GM08714 (cell line): ENCODE data around the gene MFSD6.

ENCODE experiments used
- H3K4me3 ChIP-seq: fragments of 200-500 bp; sonication (Bioruptor generic); 2 replicates; pipeline ENCODE4 v1.5.1; 2014; ENCODE audit warnings: mild to moderate bottlenecking, low read length, inconsistent platforms
- ZNF274 ChIP-seq: IDR thresholded peaks from 2 replicates; pipeline ENCODE4 v1.6.1; 2012; ENCODE audit warnings: mild to moderate bottlenecking, low read depth, low read length

The MFSD6 gene

DNA sequence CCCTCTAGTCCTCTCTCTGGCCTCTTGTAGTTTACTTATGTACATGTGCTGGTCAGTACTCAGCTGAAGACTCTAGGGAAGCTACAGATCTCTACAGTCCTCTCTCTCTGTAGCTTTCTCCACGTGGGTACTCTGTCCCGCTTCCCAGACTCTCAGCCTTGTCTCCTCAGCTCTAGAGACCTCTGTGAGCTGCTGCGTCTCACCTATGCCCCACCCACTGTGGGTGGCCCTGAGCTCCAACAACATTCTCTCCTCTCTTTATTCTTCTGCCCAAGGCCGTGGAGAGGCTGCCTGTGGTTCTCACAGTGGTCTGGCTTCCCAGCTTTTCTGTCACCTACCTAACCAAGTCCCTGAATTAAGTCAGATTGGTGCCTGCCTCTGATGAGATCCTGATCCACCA lies 33.4 kb downstream of the MFSD6 start:
- no peak for TF ChIP-seq ZNF274
- no peak overlapping the region for H3K4me3 ChIP-seq

DNA sequence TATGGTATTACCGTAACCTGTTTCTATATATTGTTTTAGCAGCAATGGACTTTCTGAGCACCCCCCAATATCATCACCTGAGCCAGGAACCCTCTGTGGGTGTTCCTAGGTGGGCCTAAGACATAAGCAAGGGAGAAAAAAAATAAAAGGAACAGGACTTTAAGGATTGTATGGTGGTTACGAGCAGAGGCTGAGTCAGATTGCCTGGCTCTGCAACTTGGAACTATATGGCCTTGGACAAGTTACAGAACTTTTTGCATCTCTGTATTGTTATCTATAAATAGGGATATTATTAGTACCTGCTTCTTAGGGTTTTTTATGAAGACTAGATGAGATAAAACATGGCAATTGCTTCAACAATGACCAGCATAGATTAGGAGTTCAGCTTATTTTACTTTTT lies 34.9 kb downstream of the MFSD6 start:
- H3K4me3 ChIP-seq = no peak overlapping the region
- TF ChIP-seq ZNF274 = no peak

DNA sequence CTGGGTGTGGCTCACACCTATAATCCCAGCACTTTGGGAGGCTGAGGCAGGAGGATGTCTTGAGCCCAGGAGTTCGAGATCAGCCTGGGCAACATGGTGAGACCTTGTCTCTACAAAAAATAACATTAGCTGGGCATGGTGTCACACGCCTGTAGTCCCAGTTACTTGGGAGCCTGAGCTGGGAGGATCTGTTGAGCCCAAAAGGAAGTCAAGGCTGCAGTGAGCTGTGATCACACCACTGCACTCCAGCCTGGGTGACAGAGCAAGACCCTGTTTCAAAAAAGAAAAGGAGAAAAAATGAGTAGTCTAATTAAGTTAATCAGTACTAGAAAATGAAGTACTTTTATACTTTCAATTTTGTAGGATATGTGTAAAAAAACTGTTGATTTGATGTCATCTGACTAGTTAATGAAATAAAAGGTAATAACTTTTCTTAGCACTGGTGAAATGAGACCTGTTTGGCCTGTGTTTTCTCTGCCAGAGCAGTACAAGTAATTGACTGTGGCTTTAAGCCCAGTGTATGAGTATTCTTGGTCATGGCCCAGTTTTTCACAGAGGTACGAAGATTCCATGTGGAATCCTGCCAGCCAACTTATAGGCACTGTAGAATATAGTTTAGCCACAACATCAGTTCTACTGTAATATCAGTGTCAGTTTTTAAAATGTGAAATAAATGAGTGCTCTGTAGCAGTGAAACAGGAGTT lies 35.8 kb downstream of the MFSD6 start:
- H3K4me3 ChIP-seq = no peak overlapping the region
- TF ChIP-seq ZNF274 = no peak

DNA sequence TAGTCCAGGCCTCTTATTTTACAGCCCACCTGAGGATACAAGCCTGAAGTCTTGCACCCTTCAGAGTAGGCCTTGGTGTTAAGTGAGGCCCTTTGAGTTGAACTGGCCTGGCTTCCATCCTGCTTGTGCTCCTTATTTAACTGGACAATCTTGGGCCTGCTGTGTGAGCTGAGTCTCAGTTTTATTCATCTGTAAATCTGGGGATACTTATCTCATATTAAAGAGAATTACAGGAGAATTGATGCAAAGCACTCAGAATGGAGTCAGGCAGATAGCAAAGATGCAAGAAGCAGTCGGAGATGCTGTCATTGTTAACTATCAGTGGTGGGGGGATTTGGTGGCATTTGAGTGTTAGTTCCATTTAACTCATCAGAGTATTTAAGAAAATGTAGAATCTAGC lies 36.8 kb downstream of the MFSD6 start:
- TF ChIP-seq ZNF274 = no peak
- H3K4me3 ChIP-seq = no peak overlapping the region

DNA sequence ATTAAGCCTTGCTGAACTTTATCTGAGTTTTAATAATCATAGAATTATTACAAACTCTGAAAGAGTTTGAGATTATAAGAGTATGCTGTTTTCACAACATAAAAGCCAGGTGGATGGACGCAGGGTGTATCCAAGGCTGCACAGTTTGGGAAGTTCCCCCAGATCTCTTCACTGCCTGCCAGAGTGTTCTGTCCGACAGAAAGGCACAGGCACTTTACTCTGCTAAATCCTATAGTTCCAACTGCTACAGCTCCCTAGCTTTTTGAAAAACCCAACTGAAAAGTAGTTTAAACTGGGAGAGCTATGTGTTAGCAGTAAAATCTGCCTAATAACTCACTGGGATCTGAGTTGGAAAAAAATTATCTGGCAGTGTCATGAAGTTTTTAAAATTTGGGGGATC lies 38.0 kb downstream of the MFSD6 start:
- TF ChIP-seq ZNF274 = no peak
- no peak overlapping the region for H3K4me3 ChIP-seq

DNA sequence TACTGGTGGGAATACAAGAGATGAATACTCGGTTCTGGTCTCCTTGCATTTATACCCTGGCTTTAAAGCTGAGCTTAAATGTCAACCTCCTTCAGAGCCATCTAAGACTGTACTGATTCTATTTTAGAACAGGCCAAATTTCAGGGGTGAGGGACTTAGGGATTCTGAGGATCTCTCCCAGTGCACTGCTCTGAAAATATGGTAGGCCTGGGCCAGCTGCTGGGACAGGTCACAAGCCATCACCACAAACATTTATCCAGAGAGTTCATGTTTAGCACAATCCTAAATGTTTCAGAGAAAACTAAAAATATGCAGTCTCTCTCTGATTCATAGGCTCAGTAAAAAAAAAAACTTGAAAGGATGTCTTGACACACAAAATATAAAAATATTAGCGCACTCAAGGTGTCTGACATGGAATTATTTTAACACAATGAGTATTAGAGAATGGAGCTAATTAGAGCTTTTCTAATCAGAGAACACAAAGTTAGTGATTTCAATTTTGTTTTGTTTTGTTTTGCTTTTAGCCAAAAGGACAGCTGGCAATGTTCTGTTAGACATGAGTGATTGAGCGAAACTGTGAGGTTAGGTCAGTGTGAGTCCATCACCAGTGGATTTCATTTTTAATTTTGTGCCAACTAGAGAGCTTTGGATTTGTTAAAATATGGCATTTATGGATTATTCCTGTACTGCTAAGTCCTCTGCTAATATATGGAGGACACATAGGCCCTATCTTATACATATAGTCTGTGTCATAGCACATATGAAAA lies 38.8 kb downstream of the MFSD6 start:
- TF ChIP-seq ZNF274 = no peak
- H3K4me3 ChIP-seq = no peak overlapping the region

DNA sequence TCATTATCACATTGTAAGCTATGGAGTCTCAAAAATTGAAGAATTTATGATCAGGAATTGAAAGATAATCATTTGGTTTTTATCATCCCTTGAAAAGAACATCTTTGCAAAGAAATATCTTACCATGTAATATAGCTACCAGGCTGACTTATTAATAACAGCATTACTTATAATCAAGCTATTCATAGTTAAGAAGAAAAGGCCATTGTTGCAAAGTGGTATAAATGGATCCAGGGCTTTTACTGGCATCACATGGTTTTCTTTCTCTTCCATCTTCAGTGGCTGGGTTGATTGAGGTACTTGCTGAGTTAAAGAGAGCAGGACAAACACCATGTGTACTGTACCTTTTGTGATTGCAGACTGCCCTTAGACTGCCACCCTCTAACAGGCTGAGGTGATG lies 39.6 kb downstream of the MFSD6 start:
- no peak for TF ChIP-seq ZNF274

DNA sequence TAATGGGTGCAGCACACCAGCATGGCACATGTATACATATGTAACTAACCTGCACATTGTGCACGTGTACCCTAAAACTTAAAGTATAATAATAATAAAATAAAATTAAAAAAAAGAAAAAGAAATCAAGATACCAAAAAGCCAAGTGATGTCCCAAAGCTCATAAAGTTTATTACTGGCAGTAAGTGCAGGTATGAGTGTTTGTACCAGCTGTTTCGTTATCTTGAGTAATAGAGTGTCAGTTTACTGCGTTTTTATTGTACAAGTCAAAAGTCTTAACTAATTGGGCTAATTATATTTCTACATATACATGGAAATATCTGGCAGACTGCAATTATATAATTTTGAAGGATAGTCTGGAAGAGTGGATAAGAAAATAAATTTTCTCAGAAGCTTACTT lies 41.8 kb downstream of the MFSD6 start:
- H3K4me3 ChIP-seq = no peak overlapping the region
- no peak for TF ChIP-seq ZNF274

More for the DNA sequence above, 39.6 kb downstream of the MFSD6 start:
- H3K4me3 ChIP-seq = no peak overlapping the region

DNA sequence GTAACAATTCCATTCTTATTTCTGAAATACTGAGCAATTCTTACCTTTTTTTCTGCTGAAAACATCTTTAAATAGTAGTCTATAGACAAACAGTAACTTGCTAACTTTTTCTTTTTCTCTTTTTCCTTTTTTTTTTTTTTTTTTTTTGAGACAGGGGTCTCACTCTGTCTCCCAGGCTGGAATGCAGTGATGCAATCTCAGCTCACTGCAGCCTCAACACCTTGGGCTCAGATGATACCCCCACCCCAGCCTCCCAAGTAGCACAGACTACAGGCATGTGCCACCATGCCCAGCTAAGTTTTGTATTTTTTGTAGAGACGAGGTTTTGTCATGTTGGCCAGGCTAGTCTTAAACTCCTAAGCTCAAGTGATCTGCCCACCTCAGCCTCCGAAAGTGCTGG lies 42.2 kb downstream of the MFSD6 start:
- no peak for TF ChIP-seq ZNF274
- no peak overlapping the region for H3K4me3 ChIP-seq

DNA sequence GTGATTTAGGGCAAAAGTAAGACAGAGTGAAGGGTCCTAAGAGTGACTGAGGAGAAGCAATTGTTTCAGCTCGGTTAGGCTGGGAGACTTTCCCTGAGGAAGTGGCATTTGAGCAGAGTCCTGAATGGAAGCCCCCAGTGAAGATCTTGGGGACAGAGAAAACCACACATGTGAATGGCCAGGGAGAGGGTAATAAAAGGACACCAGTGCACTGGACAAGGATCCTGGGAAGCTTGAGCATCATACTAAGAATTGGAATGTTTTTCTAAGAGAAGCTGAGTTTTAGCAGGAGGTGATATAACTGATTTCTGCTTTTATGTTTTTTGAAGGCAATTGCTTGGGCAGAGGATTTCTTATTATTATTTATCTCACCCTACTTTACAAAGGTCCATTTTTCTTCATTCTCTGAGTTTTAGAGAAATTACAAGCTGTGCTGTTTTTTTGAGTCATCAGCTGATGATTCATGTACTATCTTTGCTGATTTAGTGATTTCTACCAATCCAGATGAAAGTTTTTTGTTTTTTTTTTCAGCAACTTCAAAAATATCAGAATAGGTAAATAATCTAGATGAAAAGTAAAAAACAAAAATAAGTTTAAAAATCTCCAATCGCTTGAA lies 43.5 kb downstream of the MFSD6 start:
- no peak overlapping the region for H3K4me3 ChIP-seq
- no peak for TF ChIP-seq ZNF274

DNA sequence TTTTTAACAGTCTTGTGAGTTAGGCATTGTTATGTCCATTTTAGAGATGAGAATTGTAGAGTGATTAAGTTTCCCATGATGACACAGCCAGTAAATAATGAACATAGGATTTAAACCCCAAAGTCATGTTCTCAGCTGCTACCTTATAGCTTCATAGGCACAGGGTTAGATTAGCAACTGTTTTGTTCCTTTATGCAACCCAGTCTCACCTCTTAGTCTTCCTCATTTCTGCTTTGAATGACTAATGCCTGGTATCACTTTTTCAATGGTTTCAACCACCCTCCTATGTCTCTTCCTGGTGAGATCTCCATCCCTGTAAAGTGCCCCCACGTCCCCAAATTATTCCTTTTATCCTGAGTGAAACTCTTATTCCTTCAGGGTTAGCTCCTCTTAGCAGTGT lies 44.3 kb downstream of the MFSD6 start:
- H3K4me3 ChIP-seq = no peak overlapping the region
- no peak for TF ChIP-seq ZNF274

DNA sequence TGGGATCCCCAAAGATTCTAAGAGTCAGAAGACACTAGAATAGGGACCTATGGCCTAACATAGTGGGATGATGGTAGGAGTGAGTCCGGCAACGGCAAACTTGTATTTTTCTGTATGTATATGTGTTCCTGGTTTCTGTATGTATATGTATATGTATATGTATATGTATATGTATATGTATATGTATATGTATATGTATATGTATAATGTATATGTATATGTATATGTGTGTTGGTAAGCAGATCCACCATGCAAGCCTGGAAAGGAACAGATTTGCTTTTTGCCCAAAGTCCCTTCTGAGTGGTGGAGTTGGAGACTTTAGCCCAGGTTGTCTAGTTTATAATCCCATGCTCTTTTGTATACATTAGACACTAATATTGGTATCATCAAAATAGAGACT lies 46.6 kb downstream of the MFSD6 start:
- no peak overlapping the region for H3K4me3 ChIP-seq
- no peak for TF ChIP-seq ZNF274

DNA sequence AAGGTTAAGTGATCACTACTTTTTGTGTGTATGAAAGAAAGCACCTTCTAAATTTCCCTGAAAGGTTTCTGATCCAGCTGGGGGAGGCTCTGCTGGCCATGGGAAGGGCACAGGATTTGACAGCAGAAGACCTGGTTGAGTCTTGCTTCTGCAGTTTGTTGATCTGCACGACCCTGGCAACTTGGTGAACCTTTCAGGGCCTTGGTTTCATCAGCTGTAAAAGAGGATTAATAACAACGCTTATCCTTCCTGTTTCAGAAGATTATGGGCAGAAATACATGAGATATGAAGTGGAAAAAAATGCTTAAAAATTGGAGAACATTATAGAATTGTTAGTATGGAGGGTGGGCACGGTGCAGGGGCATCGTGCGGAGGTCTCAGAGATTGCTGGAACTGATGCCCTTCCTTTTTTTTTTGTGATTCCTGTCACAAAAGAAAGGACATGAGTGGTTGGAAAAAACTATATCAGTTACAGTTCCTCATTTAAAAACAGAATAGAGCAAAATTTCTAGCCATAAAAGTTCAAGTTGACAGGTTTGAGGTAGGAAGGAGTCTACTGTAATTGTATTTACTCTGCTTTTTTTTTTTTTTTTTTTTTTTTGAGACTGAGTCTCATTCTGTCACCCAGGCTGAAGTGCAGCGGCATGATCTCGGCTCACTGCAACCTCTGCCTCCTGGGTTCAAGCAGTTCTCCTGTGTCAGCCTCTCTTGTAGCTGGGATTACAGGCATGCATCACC lies 47.4 kb downstream of the MFSD6 start:
- no peak for TF ChIP-seq ZNF274
- H3K4me3 ChIP-seq = no peak overlapping the region

DNA sequence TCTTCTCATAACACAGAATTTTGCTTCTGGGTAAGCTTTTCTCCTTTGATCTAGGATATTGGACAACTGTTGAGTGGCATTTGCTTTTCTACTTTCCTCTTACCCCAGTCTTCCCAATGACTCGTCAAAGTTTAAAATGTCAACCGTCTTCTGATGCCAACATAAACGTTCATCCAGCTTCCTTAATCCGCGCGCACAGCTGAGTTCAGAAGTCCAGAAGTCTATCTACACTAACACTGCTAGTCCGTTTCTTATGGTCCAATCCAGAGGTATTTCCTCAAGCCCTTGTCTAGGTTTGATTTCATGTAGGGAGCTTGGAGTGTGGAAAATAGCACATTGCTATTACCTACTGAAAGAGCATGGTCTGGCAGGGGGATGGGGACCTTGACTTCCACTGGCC lies 48.7 kb downstream of the MFSD6 start:
- TF ChIP-seq ZNF274 = no peak
- no peak overlapping the region for H3K4me3 ChIP-seq
